ENCODE results near the gene CD164L2.

The CD164L2 gene

DNA sequence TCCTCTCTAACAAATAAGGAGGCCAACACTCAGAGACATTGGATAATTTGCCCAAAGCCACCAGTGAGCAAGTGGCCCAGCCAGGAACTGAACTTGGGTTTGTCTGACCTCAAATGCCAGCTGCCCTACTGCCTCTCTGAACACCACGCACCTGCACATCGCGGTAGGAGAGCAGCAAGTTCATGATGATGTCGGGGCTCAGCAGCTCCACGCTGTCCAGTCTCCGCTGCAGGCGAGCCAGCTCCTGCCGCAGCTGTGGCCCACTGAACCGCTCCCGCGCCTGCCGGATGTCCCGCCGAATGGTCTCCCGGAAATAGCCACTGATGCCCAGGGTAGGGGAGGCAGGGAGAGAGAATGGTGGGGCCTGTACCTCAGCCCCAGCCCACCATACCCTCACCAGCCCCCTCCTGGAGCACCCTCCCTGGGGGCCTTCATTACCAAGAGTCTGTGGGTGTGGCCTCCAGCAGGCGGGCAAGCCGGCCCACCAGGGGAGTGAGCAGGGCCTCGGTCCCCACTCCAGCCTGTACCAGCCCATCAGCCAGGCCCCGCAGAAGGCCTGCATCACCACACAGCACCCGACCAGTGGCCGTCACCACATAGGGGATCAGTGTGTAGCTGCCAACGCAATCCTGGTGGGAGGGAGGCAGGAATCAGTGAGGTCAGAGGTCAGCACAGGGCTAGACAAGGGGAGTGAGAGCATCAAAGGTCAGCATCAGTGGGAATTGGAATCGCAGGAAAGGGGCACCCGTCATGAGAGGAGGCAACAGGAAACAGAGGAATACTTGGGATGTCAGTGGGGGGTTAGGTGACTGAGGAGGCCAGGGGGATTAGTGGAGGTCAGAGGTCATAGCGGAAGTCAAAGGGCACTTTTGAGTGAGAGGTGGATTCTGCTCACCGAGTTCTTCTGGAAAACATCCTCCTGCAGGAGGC, 19.1 kb downstream of the CD164L2 start:
- no peak for DNase-seq (ENCODE audit: low spot score)

DNA sequence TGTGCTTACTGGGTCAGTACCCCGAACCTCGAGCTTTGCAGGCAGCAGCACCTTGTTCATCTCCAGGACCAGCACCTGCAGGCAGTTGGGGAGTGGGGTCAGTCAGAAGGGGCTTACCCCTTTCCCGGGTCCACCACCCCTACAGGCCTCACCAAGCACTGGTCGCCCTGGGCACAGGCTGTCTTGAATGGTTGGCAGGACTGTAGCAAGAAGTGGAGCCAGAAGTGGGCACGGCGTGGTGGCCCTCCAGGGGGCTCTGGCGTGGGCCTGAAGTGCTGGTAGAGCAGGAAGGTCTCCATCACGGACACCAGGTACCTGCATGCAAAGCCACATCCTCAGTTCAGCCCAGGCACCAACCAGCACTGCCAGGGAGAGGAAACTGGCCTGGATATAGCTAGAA, 21.6 kb downstream of the CD164L2 start:
- no peak for DNase-seq (ENCODE audit: low spot score)

DNA sequence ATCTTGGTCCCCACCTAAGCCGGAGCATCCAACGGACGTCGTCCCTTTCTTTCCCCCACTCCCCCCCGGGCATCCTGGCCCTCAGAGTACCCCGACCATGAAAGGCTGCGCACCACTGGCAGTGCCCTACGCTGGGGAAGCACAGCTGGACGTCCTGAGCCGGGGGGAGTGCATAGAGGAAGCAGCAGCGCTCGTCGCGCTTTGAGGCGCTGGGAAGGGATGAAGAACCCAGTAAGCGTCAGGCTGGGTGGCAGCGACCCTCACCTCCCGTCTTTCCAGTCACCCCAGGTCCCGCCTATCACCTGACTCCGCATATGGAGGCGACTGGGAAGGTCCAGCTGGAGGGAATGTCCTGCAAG, 22.1 kb downstream of the CD164L2 start:
- no peak for DNase-seq (ENCODE audit: low spot score)

DNA sequence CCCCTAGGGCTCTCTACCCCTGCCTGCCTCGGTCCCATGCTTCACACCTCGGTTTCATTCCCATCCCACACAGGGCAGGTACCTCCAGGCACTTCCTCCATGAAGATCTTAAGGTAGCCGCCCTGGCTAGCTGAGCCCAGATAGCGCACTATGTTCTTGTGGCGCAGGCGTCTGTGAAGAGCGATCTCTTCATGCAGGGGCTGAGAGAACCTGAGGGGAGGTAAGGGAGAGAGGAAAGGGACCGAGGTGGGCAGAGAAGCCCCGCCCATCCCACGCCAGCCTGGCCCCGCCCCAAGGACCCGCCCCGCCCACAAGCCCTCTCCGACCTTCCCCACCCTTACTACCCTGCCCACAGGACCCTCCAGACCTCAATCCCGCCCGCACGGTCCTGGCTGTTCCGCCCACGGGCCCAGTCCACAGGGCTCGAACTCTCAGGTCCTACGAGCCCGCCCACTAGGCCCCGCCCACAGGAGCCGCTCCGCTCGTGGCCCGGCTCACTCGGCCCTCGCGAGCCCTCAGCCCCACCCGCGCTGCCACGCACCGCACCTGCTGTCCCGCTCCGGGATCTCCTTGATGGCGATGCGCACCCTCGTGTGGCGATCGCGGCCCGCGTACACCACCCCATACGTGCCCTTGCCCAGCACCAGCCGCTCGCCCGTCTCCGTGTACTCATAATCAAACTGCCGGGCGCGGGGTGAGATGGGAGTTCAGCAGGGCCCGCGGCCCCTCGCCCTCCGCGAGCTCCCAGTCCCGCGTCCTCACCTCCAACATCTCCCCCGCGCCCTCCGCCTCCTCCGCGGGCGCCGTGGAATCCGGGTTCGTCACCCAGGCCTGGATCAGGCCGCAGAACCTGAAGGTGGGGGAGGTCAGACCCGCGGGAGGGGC, 22.7 kb downstream of the CD164L2 start:
- DNase-seq (ENCODE audit: low spot score) = peak; percentile 78

DNA sequence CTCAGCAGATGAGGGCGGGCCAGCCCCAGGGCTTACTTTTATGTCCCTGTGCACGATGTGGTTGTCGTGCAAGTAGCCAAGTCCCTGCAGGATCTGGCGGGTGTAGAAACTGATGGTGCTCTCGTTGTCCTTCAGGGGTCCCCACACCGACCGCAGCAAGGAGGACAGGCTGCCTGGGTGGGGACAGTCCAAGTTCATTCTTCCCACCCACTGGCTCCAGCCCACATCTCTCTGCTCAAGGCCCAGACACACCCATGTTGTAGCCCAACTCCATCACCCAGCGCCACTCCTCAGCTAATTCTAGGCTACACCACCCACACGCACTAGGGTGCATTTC, 23.3 kb downstream of the CD164L2 start:
- DNase-seq (ENCODE audit: low spot score) = peak; percentile 47

DNA sequence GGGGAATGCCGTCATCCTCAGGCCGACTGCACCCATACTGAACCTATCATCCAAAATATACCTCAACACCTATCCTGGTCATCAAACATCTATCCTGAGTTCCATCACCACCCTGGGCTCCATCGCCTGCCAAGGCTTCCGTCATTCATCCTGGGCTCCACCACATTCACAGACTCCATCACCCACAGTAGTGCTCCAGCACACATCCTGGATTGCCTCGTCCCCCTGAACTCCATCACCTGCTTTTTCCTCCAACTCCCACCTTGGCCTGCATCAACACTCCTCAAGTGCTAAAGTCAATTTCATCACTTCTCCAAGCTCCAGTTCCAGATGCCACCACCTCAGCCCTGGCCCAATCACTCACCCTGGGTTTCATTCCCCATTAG, 24.2 kb downstream of the CD164L2 start:
- DNase-seq (ENCODE audit: low spot score) = no peak

DNA sequence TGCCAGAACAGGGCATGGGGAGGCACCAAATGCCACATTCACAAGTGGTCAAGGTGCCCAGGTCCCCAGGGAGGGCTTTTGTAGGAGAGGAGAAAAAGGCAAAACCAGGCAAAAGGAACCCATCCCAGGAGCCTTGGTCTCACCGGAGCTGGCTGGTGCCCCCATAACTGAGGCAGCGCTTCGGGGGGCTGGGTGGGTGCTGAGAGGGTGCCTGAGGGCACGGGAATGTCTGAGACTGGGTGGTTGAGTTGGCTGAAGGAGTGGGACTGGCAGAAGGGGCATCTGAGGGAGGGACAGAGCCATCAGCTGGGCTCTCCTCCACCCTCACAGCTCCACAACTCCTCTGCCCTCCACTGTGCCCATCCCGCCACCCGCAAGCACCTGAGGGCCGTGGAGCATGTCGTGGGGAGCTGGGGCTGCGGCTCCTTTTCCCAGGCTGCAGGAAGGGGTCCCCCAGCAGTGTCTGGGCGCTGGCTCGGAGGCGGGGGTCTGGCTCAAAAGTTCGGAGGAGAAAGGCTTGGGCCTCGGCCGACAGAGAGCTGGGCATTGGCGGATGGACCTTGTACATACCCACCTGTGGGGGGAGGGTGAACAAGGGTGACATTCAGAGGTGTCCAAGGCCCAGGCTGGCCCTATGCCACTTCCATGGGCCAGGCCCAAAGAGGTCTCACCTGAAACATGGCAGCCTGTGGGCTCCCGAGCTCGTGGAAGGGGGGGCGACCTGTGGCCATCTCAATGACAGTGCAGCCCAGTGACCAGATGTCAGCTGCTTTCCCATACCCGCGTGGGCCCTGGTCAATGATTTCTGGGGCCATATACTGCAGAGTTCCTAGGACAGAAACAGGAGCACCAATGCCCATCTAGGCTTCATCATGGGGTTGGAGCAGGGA, 24.9 kb downstream of the CD164L2 start:
- DNase-seq (ENCODE audit: low spot score) = no peak

DNA sequence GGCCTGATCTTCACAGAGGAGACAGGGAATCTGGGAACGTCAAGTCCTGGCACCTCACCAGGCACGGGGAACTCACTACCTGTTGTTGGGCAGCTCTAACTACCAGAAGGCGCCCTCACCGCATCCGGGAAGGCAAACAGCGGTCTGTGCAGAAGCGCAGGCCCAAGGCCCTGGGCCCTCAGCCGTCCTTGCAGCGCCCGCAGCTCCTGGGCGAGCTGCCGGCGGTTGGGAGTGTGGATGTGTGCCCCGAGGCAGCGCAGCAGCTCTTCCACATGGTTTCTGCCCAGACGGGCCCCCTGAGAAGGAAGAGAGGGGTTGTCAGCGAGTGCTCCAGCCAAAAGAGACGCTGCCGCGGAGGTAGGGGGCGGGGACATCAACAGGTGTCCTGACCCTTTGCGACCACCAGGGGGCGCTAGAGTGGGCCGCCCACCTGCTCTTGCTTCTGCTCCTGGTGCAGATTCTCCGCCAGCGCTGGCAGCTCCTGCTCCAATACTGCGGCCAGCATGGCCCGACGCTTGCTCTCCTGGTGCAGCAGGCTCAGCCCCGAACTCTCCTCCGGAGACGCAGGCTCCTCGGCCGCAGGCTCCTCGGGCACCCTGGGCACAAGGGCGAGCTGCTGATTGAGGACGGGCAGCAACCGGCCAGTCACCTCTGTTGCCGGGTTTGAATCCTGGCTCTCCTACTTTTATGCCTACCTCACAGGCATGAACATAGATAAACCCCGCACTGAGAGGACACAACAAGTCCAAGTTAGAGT, 25.7 kb downstream of the CD164L2 start:
- peak; percentile 92 for DNase-seq (ENCODE audit: low spot score)

DNA sequence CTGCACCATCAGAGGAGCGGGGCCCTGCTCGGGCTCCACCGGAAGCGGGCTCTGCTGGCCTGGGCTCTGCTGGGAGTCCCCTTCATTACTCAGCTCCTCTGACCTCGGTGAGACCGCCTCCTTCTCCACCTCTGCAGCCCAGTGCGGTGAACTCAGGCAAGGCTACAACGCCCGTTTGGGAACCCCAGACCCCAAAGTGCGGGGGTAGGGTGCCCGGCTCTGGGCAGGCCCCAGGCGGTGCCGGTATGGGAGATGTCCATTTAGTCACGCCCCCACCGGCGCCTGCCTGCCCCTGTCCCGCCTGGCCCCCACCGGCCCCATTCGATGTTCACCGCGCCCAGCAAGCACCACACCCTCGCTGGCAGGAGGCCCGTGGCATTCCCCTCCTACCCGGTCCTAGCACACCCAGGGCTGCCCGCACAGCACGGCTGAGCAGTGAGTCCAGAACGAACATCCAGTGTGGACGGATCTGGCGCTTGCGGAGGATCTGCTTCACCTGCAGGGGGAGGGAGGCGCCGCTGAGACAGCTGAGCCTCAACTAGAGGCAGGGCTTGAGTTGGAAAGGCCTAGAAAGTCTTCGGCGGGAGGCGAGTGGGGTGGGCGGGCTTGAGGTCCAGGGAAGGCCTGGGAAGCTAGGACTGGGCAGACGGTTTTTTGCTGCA, 26.4 kb downstream of the CD164L2 start:
- DNase-seq (ENCODE audit: low spot score) = peak; percentile 18

DNA sequence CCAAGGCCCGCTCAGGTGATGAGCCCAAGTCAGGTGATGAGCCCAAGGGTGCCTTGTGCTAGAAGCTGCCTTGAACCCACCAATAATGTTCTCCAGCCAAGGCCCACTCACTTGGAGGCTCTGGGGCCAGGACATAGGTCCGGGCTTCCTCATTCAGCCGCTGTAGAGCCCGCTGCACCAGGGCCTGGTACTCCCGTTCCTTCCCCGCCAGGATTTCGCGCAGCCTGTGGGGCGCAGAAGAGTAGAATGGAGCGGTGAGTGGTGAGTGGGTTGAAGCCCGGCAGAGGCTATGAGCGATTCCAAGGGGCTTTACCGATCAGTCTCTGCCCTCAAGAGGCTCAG, 26.9 kb downstream of the CD164L2 start:
- DNase-seq (ENCODE audit: low spot score) = no peak

DNA sequence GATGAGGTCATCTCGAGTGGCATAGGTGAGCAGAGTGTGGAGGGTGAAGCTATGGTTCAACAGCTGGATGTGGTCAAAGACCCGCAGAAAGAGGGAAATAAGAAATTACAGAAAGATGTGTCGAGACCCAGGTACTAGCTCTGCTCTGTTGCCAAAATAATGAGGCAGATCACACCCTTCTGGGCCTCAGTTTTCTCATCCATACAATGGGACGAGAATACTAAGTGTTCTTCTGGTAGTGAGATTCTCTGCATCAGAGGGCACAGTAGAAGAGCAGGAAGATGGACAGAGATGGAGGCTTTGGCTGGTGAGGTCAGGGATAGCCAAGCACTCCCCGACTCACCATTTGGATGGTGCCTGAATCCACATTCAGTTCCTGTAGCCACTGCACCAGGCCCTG, 27.4 kb downstream of the CD164L2 start:
- DNase-seq (ENCODE audit: low spot score) = no peak

DNA sequence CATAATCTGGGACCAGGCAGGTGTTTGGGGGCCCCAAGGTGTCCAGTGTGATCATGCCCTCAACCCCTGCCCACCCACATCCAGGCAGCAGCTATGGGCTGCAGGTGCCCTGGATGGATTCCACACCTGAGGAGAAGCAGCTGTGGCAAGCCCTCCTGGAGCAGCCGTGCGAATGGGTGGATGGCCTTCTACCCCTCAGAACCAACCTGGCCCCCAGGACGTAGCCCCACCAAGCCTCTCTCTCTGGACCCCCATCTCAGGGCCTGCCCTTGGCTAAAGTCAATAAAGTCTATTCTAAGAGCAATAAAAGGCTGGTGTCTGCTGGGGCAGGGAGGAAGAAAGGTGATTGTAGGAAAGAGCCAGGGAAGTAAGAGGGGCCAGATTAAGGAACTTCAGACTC, 29.5 kb downstream of the CD164L2 start:
- no peak for DNase-seq (ENCODE audit: low spot score)

DNA sequence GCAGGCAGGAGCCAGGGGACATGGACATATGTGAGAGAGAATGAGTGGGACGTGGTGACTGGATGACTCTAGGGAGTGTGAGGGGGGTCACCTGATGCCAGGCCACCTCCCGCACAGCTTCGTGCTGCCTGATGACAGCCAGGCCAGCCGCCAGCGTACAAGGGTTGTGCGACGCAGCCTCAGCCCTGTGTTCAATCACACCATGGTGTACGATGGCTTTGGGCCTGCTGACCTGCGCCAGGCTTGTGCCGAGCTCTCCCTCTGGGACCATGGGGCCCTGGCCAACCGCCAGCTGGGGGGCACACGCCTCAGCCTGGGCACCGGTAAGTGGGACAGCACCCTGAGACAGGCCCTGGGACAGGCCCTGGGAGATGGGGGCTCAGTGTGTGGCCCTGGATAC, 30.0 kb downstream of the CD164L2 start:
- no peak for DNase-seq (ENCODE audit: low spot score)

DNA sequence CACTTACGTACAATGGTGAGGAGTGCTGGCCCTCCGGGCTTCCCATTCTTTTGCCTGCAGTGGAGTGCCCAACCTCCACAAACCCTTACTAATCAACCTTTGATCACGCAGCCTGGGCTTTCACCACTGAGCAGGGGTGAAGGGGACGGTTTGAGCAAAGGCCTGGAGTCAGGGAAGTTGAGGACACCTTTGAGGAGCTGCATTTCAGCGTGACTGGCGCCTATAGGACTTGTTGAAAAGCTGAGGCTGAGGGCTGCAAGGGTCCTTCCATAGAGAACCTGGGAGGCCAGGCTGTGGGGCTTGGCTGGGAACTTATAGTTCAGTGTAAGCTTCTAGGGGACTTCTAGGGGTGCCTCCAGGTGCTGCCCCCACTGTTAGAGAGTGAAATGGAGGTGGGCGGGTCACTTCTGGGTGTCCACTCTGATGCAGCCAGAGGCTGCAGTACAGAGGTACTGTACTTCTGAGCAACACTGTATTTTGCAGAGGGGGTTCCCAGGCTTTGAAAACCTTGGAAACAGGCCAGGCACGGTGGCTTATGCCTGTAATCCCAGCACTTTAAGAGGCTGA, 31.5 kb downstream of the CD164L2 start:
- no peak for DNase-seq (ENCODE audit: low spot score)

DNA sequence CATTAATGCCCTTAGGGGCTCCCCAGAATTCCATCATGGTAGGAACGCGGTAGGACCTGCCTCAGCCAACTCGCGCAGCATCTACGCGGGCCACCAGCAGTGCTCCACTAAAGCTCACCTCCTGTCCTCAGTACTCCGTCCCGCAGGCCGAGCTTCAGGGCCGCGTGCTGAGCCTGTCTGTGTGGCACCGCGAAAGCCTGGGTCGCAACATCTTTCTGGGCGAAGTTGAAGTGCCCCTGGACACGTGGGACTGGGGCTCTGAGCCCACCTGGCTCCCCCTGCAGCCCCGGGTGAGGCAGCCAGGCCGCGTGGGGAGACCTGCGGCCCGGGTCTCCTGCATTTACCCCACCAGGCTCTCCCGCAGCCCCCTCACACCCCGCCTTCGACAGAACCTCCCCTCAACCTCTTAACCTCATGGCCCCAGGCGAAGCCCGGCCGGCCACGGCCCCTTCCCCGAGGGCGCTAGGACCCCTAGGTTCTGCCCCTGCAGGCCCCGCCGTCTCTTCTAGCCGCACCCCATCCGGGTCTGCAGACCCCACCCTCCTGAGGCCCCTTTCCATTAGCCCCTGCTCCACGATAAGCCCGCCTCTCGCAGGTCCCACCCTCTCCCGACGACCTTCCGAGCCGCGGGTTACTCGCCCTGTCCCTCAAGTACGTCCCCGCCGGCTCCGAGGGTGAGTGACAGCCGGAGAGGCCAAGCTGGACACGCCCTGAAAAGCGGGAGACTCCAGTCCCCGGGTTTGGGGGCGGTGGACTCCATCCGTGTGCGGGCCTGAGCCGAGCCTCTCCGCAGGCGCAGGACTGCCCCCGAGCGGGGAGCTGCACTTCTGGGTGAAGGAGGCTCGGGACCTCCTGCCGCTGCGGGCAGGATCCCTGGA, 32.2 kb downstream of the CD164L2 start:
- no peak for DNase-seq (ENCODE audit: low spot score)

DNA sequence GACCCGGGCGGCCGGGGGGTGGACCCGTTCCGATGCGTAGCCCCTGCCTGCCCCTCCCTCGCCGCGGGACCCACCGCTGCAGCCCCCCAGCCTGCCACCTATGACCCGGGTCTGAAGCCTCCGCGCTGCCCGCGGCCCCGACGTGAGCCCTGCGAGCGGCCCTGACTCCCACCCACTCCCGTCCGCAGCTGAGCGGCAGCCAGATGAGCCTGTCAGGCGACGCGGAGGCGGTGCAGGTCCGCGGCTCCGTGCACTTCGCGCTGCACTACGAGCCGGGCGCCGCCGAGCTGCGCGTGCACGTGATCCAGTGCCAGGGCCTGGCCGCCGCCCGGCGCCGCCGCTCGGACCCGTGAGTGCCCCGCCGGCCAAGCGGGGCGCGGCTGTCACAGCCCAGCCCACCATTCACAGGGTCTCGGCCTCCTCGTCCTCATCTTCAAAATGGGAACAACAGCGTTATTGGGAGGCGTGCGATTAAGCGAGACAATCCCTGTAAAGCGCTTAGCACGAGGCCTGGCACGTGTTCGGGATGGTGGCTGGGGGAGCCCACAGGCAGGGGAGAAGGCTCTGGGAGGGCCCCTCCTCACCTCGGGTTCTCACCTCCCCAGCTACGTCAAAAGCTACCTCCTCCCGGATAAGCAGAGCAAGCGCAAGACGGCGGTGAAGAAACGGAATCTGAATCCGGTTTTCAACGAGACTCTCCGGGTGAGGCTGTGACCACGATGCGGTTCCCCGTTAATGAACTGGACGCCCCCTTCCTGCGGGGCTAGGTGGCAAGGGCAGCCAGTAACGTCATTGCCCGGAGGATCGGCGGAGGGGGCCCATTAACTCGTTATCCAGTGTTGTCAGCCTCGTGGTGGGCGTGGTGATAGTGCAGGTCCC, 33.1 kb downstream of the CD164L2 start:
- peak; percentile 26 for DNase-seq (ENCODE audit: low spot score)

DNA sequence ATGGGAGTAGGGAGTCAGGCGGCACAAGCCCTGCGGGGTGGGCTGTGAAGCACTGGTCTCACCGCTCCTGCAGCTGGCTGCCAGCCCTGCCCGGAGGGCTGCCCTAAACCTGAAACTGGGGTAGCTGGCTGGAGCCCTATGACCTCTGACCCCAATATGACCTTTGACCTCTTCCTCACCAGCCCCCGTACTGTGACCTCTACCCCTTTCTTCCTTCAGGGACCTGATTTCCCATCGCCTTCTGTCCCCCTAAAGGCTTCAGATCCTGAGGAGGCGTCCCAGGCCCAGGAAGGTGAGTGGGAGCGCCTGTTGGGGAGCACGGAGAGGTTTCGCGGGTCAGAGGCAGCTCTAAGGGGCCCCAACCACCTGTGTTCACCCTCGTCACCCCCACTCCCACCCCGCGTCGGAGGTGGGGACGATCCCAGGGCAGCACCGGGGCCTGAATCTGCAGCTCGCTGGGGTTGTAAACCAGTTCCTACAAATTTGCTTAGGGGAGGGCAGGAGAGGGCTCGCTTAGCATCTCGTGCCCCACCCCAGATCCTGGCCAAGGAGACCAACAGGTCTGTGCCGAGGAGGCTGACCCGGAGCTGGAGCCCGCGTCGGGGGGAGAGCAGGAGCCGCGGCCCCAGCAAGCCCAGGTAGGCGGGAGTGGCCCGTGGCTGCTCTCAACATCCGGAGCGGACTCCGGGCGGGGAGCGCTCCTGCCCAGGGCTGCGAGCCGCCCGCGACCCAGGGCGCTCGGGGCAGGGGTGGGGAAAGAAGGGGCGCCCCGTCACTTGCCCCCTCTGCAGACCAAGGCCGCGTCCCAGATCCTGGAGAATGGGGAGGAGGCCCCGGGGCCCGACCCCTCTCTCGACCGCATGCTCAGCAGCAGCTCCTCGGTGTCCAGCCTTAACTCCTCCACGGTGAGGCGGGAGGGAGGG, 34.0 kb downstream of the CD164L2 start:
- DNase-seq (ENCODE audit: low spot score) = peak; percentile 49

All from germinal center (tissue), 1 donor.